OCI-LY1 (cell line): Measurements from ENCODE around the gene SLCO2B1.

Experiments used
- H2AFZ ChIP-seq: fragments of 200-600 bp; sonication (generic), shearing (Covaris generic); 2 replicates; pipeline ENCODE4 v1.6.0; 2014; ENCODE audit warnings: antibody characterized with exemption, mild to moderate bottlenecking, low read length
- H3F3A ChIP-seq: fragments of 200-600 bp; sonication (generic), shearing (Covaris generic); 2 replicates; pipeline ENCODE4 v1.6.0; 2014; ENCODE audit warnings: mild to moderate bottlenecking, antibody characterized with exemption, low read length, moderate library complexity; ENCODE audit not compliant: insufficient read depth
- H3K27ac ChIP-seq: fragments of 200-600 bp; sonication (generic); 2 replicates; pipeline ENCODE4 v1.5.1; 2014; ENCODE audit warnings: low read length, mixed run types, mild to moderate bottlenecking, low read depth; ENCODE audit not compliant: poor library complexity, severe bottlenecking
- H3K27me3 ChIP-seq: fragments of 200-600 bp; sonication (generic); 2 replicates; pipeline ENCODE4 v1.6.0; 2014; ENCODE audit warnings: antibody characterized with exemption, mild to moderate bottlenecking, low read length, moderate library complexity; ENCODE audit not compliant: insufficient read depth
- H3K36me3 ChIP-seq: fragments of 200-600 bp; sonication (generic); 2 replicates; pipeline ENCODE4 v1.6.1; 2014; ENCODE audit warnings: mild to moderate bottlenecking, antibody characterized with exemption, low read length, moderate library complexity, mixed read lengths; ENCODE audit not compliant: insufficient read depth
- H3K4me1 ChIP-seq: fragments of 200-600 bp; sonication (generic); 2 replicates; pipeline ENCODE4 v1.5.1; 2014; ENCODE audit warnings: mild to moderate bottlenecking, low read length, moderate library complexity; ENCODE audit not compliant: insufficient read depth, severe bottlenecking
- H3K4me2 ChIP-seq: fragments of 200-600 bp; sonication (generic), shearing (Covaris generic); 2 replicates; pipeline ENCODE4 v1.6.1; 2014; ENCODE audit warnings: low read length
- H3K4me3 ChIP-seq: fragments of 200-600 bp; sonication (generic); 2 replicates; pipeline ENCODE4 v1.5.1; 2014; ENCODE audit warnings: low read length, low read depth, mild to moderate bottlenecking, mixed read lengths; ENCODE audit not compliant: poor library complexity, severe bottlenecking
- H3K79me2 ChIP-seq: fragments of 200-600 bp; shearing (Covaris generic); 2 replicates; pipeline ENCODE4 v1.6.1; 2016; ENCODE audit warnings: mixed run types, low read length, mixed read lengths; ENCODE audit not compliant: insufficient read depth
- H3K9ac ChIP-seq: fragments of 200-600 bp; sonication (generic), shearing (Covaris generic); 2 replicates; pipeline ENCODE4 v1.6.1; 2014; ENCODE audit warnings: mild to moderate bottlenecking, low read length, mixed read lengths
- H3K9me2 ChIP-seq: fragments of 200-600 bp; sonication (generic), shearing (Covaris generic); 2 replicates; pipeline ENCODE4 v1.6.1; 2014; ENCODE audit warnings: low read depth, mild to moderate bottlenecking, low read length, mixed read lengths
- H3K9me3 ChIP-seq: fragments of 200-600 bp; shearing (Covaris generic); 2 replicates; pipeline ENCODE4 v1.6.1; 2014; ENCODE audit warnings: low read length, mixed read lengths
- H4K20me1 ChIP-seq: fragments of 200-600 bp; sonication (generic), shearing (Covaris generic); 2 replicates; pipeline ENCODE4 v1.6.0; 2016; ENCODE audit warnings: mild to moderate bottlenecking, low read length; ENCODE audit not compliant: insufficient read depth
- CTCF ChIP-seq: fragments of 200-600 bp; sonication (generic), shearing (Covaris generic); IDR thresholded peaks from 2 replicates; pipeline ENCODE4 v1.5.1; 2017; ENCODE audit warnings: mild to moderate bottlenecking, antibody characterized with exemption, low read length, moderate library complexity, mixed read lengths
- EZH2 ChIP-seq: fragments of 200-600 bp; sonication (generic), shearing (Covaris generic); IDR thresholded peaks from 2 replicates; pipeline ENCODE4 v1.8.0; 2017; ENCODE audit warnings: borderline replicate concordance, mixed run types, mild to moderate bottlenecking, antibody characterized with exemption, low read length, moderate library complexity, mixed read lengths

SLCO2B1 gene

GRCh38 chr11:75244052-75244814, 93.3 kb downstream of the SLCO2B1 start:
- TF ChIP-seq CTCF (no peak), EZH2 (no peak)
- H3K4me2 ChIP-seq = no peak overlapping the region
- H3K4me3 ChIP-seq = no peak overlapping the region
- H3K9me3 ChIP-seq = no peaks in the 10 kb centered on the region
- H4K20me1 ChIP-seq = no peaks in the 10 kb centered on the region
- no peaks in the 10 kb centered on the region for H3K4me1 ChIP-seq
- H3K9me2 ChIP-seq = no peaks in the 10 kb centered on the region
- H3K27me3 ChIP-seq = 0 out of 2 replicates have a peak, but pooled peaks cover 4% of the 10 kb centered on the region
- H3K27ac ChIP-seq = no peak overlapping the region
- no peaks in the 10 kb centered on the region for H3K79me2 ChIP-seq
- H3K9ac ChIP-seq = no peak overlapping the region
- H3K36me3 ChIP-seq = no peaks in the 10 kb centered on the region
- no peak overlapping the region for H2AFZ ChIP-seq
- H3F3A ChIP-seq = no peaks in the 10 kb centered on the region

GRCh38 chr11:75245356-75246005, 94.6 kb downstream of the SLCO2B1 start:
- H3K4me2 ChIP-seq = no peak overlapping the region
- 0 out of 2 replicates have a peak, but pooled peaks cover 4% of the 10 kb centered on the region for H3K27me3 ChIP-seq
- TF ChIP-seq EZH2 (no peak), CTCF (peak; percentile 12; the same call in 1 of the 2 replicates)
- H3K9ac ChIP-seq = no peak overlapping the region
- H3K36me3 ChIP-seq = no peaks in the 10 kb centered on the region
- H3K9me3 ChIP-seq = no peaks in the 10 kb centered on the region
- no peak overlapping the region for H2AFZ ChIP-seq
- H3K79me2 ChIP-seq = no peaks in the 10 kb centered on the region
- H3K27ac ChIP-seq = no peak overlapping the region
- H3K4me3 ChIP-seq = no peak overlapping the region
- H3K9me2 ChIP-seq = no peaks in the 10 kb centered on the region
- H3F3A ChIP-seq = no peaks in the 10 kb centered on the region
- no peaks in the 10 kb centered on the region for H3K4me1 ChIP-seq
- no peaks in the 10 kb centered on the region for H4K20me1 ChIP-seq

- Histone ChIP-seq H3K79me2 (no peaks in the 10 kb centered on the region), H3K9me2 (no peaks in the 10 kb centered on the region), H4K20me1 (no peaks in the 10 kb centered on the region), H3K27me3 (0 out of 2 replicates have a peak, but pooled peaks cover 4% of the 10 kb centered on the region), H3K4me1 (no peaks in the 10 kb centered on the region), H3K9me3 (no peaks in the 10 kb centered on the region), H3K9ac (no peak overlapping the region), H3K36me3 (no peaks in the 10 kb centered on the region), H3K4me2 (no peak overlapping the region), H3K27ac (no peak overlapping the region), H3K4me3 (no peak overlapping the region), H3F3A (no peaks in the 10 kb centered on the region), H2AFZ (no peak overlapping the region)
- no peak for TF ChIP-seq CTCF
- no peak for TF ChIP-seq EZH2
These were observed 95.2 kb downstream of the SLCO2B1 start for GRCh38 chr11:75246006-75246670.
